ENCODE results near the gene YTHDC2. TPM values are rescaled to one million over a fixed set of nuclear protein-coding genes. Genes with fewer than 3 reads are reported as not detected.
"Not testable (repeated sequence)": the region's sequence is repeated elsewhere in the genome, so short reads cannot be mapped to it uniquely, and the experiment has no call there.

Gene YTHDC2
- total RNA-seq, 2 donors from 2014 or later, result 22.2 to 29.7 TPM

DNA sequence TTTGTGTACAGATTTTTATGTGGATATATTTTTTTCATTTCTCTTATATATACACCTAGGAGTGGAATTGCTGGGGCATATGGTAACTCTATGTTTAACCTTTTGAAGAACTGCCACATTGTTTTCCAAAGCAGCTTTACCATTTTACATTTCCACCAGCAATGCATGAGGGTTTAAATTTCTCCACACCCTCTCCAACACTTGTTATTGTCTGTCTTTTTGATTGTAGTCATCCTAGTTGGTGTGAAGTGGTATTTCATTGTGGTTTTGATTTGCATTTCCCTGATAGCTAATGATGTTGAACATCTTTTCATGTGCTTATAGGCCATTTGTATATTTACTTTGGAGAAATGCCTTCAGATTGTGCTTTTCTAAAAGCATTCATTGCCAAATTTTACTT, 39.1 kb downstream of the YTHDC2 start:
- Mint-ChIP-seq H3K9me3 (no peaks in the 10 kb centered on the region), H3K36me3 (peaks cover 12 to 13% of the 10 kb centered on the region in 2 donors), H3K27ac (no peak overlapping the region)
- no peak for ATAC-seq
- no peak for DNase-seq (ENCODE audit: low spot score in 2 of 2)

DNA sequence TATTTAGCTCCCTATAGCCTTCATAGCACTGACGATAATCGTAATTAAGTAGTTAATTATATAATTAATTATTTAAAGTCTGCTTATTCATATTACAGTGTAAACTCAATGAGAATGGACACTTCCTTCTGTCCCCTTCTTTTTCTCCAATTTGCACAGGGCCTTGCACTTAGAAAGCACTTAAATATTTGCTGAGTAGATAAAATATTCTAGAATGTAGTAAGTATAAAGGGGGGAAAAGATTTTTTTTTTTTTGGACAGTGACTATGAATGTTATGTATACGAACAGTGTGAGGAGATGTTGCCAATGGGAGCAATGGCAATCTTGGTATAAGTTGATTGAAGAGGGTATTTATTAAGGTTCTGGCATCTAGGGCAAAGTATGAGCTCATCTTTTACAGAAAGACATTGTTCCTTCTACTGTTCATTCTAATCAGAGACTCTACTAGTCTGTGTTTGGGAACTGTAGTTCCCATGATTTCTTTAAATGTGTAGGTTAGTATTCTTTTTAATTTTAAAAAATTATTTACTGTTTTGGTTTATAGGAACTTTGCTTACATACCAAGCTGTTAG, 49.4 kb downstream of the YTHDC2 start:
- DNase-seq (ENCODE audit: low spot score in 2 of 2) (no peak), ATAC-seq (no peak)
- Mint-ChIP-seq H3K36me3 (peaks cover 0 to 21% of the 10 kb centered on the region in 2 donors), H3K27ac (no peak overlapping the region), H3K9me3 (no peaks in the 10 kb centered on the region)

GRCh38 chr5:113569396-113569795, 55.9 kb downstream of the YTHDC2 start:
- H3K9me3 Mint-ChIP-seq, result peaks cover 8 to 16% of the 10 kb centered on the region in 2 donors
- ATAC-seq, result no peak
- H3K27ac Mint-ChIP-seq, result no peak overlapping the region
- H3K36me3 Mint-ChIP-seq, result peaks cover 59 to 65% of the 10 kb centered on the region in 2 donors
- DNase-seq (ENCODE audit: low spot score in 2 of 2), result no peak

- Mint-ChIP-seq H3K9me3 (peaks cover 8 to 16% of the 10 kb centered on the region in 2 donors), H3K27ac (no peak overlapping the region), H3K36me3 (peaks cover 57 to 67% of the 10 kb centered on the region in 2 donors)
- DNase-seq (ENCODE audit: low spot score in 2 of 2), result no peak
- no peak for ATAC-seq
These were observed 59.2 kb downstream of the YTHDC2 start for GRCh38 chr5:113572716-113573115.

- H3K27ac Mint-ChIP-seq, result no peak overlapping the region
- H3K36me3 Mint-ChIP-seq, result peaks cover 45 to 56% of the 10 kb centered on the region in 2 donors
- no peak for DNase-seq (ENCODE audit: low spot score in 2 of 2)
- ATAC-seq, result no peak
- H3K9me3 Mint-ChIP-seq, result peaks cover 8 to 16% of the 10 kb centered on the region in 2 donors
These were observed 60.9 kb downstream of the YTHDC2 start for GRCh38 chr5:113574417-113574816.

DNA sequence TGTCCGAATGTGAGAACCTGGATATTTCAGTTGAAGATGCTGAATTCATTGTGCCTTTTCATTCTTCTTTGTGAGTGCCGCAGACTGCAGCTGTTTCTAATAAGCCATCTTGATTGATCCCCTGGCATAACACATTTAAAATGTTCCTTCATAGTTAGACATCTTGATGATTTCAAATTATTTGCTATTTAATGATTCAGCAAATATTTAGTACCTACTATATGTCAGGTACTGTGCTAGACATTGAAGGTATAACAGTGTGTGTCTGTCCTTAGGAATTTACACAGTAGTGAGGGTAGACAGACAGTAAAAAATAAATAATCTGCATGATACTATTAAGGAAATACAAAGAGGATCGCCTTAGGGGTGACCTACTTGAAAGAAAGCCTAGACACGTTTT, 61.6 kb downstream of the YTHDC2 start:
- H3K27ac Mint-ChIP-seq, result peak overlapping the region; percentile 33 to 57
- no peak for DNase-seq (ENCODE audit: low spot score in 2 of 2)
- H3K9me3 Mint-ChIP-seq, result peaks cover 8 to 16% of the 10 kb centered on the region in 2 donors
- H3K36me3 Mint-ChIP-seq, result peaks cover 41 to 50% of the 10 kb centered on the region in 2 donors
- ATAC-seq, result no peak

DNA sequence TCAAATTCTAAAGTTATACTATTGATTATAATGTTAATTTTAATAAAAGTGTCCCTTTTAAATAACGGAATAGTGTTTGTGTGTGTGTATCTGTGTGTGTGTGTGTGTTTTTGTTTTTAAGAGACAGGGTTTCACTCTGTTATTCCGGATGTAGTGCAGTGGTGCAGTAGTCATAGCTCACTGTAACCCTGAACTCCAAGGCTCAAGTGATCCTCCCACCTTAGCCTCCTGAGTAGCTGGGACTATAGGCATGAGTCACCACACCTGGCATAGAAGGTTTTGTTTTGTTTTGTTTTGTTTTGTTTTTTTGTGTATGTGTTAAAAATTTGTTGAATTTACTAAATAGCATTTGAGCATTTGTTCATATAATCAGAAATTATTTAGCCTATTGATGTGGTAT, 64.6 kb downstream of the YTHDC2 start:
- DNase-seq (ENCODE audit: low spot score in 2 of 2) (no peak), ATAC-seq (no peak)
- H3K36me3 Mint-ChIP-seq, result peaks cover 12 to 20% of the 10 kb centered on the region in 2 donors
- H3K27ac Mint-ChIP-seq, result no peak overlapping the region
- peaks cover 0 to 4% of the 10 kb centered on the region in 2 donors for H3K9me3 Mint-ChIP-seq

GRCh38 chr5:113581388-113581787, 67.9 kb downstream of the YTHDC2 start:
- Mint-ChIP-seq H3K27ac (no peak overlapping the region), H3K36me3 (no peaks in the 10 kb centered on the region), H3K9me3 (no peaks in the 10 kb centered on the region)
- DNase-seq (ENCODE audit: low spot score in 2 of 2) (no peak), ATAC-seq (no peak)

DNA sequence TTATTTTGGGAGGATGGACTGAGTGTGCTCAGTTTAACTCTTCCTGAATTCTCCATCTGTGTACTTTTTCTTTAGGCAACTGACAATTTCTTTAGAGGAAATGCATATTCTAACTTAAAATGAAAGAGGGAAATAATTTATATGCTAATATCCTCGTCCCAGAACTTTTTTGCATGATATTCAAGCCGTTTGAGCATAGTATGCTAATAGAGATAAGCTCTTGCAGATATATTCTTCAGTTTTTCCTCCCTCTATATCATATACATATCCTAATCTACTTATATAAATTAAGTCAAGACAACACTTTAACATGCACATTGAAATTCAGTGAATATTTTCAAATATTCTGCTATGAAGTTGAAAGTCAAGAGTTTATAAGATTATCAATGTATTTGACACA, 84.7 kb downstream of the YTHDC2 start:
- DNase-seq (ENCODE audit: low spot score in 2 of 2) (no peak), ATAC-seq (no peak)
- no peaks in the 10 kb centered on the region for H3K9me3 Mint-ChIP-seq
- no peak overlapping the region for H3K27ac Mint-ChIP-seq
- no peaks in the 10 kb centered on the region for H3K36me3 Mint-ChIP-seq

DNA sequence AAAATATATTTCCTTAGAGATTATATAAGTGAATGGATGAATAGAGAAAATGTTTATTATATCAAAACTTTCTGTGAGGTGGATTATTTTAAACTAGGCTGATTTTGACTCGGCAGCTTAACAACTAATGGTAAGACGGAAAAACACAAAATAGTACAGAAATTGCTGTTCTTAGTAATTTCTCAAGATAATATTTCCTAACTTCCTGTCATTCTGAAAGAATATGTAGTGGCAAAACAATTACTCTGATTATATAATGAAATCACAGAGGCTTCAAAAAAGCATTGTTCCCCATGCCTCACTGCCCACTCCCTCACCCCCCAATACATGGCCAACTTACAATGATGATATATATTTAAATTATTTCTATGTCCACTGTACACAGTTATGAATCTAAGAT, 85.4 kb downstream of the YTHDC2 start:
- H3K27ac Mint-ChIP-seq, result no peak overlapping the region
- H3K9me3 Mint-ChIP-seq, result no peaks in the 10 kb centered on the region
- no peaks in the 10 kb centered on the region for H3K36me3 Mint-ChIP-seq
- DNase-seq (ENCODE audit: low spot score in 2 of 2) (no peak), ATAC-seq (no peak)

DNA sequence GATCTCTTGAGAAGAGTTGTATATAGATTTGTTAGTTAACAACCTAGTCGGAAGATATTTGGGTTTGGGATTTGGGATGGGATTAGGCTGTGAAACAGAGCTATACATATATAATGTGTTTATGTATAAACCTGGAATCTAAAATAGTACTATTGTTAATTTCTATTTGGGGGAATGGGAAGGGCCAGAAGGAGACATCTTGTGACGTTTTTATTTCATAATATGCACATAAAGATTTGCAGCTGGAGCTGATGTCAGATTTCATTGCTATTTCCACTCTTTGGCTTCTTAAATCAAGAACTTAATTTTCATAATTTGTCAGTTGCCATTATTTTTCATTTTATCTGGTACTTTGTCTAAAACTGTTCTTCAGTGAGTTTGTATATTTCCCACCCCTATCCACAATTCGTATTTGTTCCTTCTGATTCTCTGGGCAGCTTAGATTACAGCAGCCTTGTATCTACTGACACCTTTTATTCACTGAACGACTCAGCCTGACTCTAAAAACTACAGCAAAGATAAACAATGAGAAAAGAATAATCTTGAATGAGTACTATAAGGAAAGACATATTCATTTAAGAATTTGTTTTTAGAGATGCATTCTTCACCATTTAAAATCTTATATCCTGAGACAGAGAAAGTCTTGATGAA, 86.9 kb downstream of the YTHDC2 start:
- H3K36me3 Mint-ChIP-seq, result no peaks in the 10 kb centered on the region
- H3K9me3 Mint-ChIP-seq, result no peaks in the 10 kb centered on the region
- no peak for DNase-seq (ENCODE audit: low spot score in 2 of 2)
- no peak overlapping the region for H3K27ac Mint-ChIP-seq
- no peak for ATAC-seq

DNA sequence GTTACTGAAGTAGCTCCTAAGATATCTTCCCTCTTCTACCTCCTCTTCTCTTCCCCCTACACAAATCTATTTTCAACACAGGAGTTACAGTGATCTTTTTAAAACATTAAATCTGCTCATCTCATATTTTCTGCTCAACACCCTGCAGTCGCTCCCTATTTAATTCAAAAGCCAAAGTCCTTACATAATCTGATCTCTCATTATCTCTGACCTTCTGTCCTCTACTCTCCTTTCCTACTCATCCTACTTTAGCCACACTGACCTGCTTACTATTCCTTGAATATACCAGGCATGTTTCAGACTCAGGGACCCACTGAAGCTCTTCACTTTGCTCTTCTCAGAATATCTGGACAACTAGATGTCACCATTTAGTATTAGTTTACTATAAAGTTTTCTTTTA, 87.9 kb downstream of the YTHDC2 start:
- DNase-seq (ENCODE audit: low spot score in 2 of 2) (no peak), ATAC-seq (no peak)
- no peaks in the 10 kb centered on the region for H3K36me3 Mint-ChIP-seq
- no peaks in the 10 kb centered on the region for H3K9me3 Mint-ChIP-seq
- no peak overlapping the region for H3K27ac Mint-ChIP-seq

DNA sequence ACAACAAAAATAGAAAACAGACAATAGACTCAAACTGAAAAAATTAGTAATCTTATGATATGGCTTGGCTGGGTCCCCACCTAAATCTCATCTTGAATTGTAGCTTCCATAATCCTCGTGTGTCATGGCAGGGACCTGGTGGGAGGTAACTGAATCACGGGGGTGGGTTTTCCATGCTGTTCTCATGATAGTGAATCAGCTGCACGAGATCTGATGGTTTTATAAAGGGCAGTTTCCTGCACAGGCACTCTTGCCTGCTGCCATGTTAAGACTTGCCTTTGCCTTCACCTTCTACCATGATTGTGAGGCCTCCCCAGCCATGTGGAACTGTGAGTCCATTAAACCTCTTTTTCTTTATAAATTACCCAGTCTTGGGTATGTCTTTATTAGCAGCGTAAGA, 89.8 kb downstream of the YTHDC2 start:
- not testable (repeated sequence) for H3K27ac Mint-ChIP-seq; DNase-seq (ENCODE audit: low spot score in 2 of 2); H3K9me3 Mint-ChIP-seq; ATAC-seq; H3K36me3 Mint-ChIP-seq

DNA sequence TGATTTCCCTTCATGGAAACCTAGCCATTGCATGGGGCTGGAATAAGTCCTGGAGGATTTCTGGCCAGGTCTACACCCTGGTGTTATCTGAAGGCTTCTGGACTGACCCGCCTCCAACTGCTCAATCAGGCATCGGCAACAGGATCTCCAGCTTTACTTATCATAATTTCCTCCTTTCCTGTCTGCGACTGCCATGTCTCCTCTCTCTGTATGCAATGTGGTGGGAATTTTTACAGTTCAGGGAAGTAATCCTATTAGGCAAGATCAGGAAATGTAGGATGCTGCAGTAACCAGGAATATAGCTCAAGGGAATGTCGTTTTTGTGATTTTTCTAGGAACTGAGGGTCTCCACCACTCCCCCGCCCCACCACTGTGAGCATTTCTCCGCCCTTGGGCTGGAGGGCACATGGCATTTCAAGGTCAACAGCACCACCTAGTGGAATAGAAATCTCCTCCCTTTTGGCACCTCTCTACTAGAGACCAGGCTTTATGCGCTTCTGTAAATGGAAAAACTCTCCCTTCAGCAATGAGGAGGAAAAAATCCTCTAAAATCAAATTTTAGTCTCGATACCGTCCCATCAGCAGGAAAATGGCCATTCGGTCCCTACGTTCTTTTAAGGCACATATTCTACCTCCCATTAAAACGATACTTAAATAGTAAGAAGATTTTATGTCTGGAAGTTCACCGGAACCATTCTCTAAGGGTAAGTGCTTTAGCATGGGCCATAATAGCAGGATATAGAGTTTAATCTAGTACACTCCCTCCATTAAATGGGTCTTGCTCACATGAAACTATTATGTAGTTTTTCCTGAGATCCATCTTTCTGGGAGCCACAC, 93.0 kb downstream of the YTHDC2 start:
- H3K36me3 Mint-ChIP-seq, result no peaks in the 10 kb centered on the region
- peak in 1 of 2 donors; percentile 42 for DNase-seq (ENCODE audit: low spot score in 2 of 2)
- no peaks in the 10 kb centered on the region for H3K9me3 Mint-ChIP-seq
- ATAC-seq, result peak; percentile 85 to 94
- no peak overlapping the region for H3K27ac Mint-ChIP-seq

DNA sequence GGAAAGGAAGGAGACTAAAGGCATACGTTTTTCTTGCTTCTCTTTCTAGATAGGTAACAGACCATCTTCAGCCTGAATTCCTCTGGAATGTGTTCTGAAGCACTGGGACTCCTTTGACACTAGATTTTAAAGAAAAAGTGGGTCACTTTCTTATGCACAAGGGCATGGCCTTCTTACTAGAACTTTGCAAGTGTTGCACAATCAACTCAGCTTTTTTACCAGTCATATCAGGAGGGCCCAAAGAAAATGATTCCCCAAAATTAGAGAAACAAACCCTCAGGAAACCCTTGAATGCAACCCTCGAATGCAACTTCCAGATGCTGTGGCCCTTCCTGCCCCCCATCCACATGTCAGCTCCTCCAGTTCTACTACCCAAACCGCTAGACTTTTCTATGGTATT, 93.9 kb downstream of the YTHDC2 start:
- Mint-ChIP-seq H3K27ac (no peak overlapping the region), H3K9me3 (no peaks in the 10 kb centered on the region), H3K36me3 (no peaks in the 10 kb centered on the region)
- DNase-seq (ENCODE audit: low spot score in 2 of 2) (no peak), ATAC-seq (no peak)

GRCh38 chr5:113608113-113608596, 94.7 kb downstream of the YTHDC2 start:
- peak in 1 of 2 donors; percentile 27 for ATAC-seq
- Mint-ChIP-seq H3K27ac (no peak overlapping the region), H3K36me3 (no peaks in the 10 kb centered on the region), H3K9me3 (no peaks in the 10 kb centered on the region)
- no peak for DNase-seq (ENCODE audit: low spot score in 2 of 2)

DNA sequence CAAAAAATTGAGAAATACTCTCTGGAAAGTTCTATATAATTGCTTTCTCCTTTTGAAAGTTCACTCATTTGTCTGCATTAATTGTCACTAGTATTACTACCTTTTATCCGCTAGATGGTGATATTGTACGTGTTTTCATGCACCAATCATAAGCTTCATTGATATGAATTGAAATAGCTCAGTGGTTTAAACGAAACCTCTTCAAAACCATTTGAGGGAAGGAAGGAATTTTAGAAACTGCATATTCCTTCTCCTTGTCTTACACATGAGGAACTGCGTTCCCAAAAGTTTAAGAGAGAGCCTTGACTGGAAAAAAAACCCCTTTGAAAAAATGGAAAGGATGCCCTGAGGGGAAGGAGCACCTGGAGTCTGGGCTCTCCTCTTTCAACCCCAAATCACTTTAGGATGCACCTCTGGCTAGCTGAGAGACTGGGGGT, 98.6 kb downstream of the YTHDC2 start:
- no peaks in the 10 kb centered on the region for H3K36me3 Mint-ChIP-seq
- H3K9me3 Mint-ChIP-seq, result no peaks in the 10 kb centered on the region
- no peak for DNase-seq (ENCODE audit: low spot score in 2 of 2)
- H3K27ac Mint-ChIP-seq, result no peak overlapping the region
- ATAC-seq, result peak in 1 of 2 donors; percentile 65

Data from activated naive CD4-positive, alpha-beta T cell treated with anti-CD3 and anti-CD28 coated beads, Interleukin-2, amount 50 U/mL, for 72 hours (primary cell).